GM23338 (cell line): Measurements from ENCODE around the gene CDH4. TPM values are rescaled to one million over a fixed set of nuclear protein-coding genes. Genes with fewer than 3 reads are reported as not detected.

ENCODE experiments used
- ATAC-seq: fragments of 200-7000 bp; cut with Tn5 transposase; 3 replicates; pipeline ENCODE4 v1.9.1; 2020
- DNase-seq: peaks from one replicate; pipeline ENCODE4 v3.0.0-alpha.2; 2015; ENCODE audit warnings: low spot score
- H2AFZ ChIP-seq: fragments of 200-600 bp; sonication (generic); 2 replicates; pipeline ENCODE4 v1.8.0; 2016; ENCODE audit warnings: antibody characterized with exemption, mild to moderate bottlenecking, moderate library complexity
- H3F3A ChIP-seq: fragments of 200-600 bp; sonication (generic); replicated peaks from 2 replicates; pipeline ENCODE4 v1.8.0; 2017; ENCODE audit warnings: antibody characterized with exemption, mixed run types, low read depth
- H3K27ac ChIP-seq: fragments of 200-600 bp; sonication (generic); 2 replicates; pipeline ENCODE4 v1.6.1; 2016; ENCODE audit warnings: low read depth
- H3K27me3 ChIP-seq: fragments of 200-600 bp; sonication (generic); 2 replicates; pipeline ENCODE4 v1.8.0; 2016; ENCODE audit warnings: mild to moderate bottlenecking, mixed run types, moderate library complexity; ENCODE audit not compliant: insufficient read depth
- H3K36me3 ChIP-seq: fragments of 200-600 bp; sonication (generic); 2 replicates; pipeline ENCODE4 v1.8.0; 2016; ENCODE audit warnings: mild to moderate bottlenecking; ENCODE audit not compliant: insufficient read depth
- H3K4me1 ChIP-seq: fragments of 200-600 bp; sonication (generic); 2 replicates; pipeline ENCODE4 v1.8.0; 2016; ENCODE audit warnings: mild to moderate bottlenecking, moderate library complexity; ENCODE audit not compliant: insufficient read depth
- H3K4me2 ChIP-seq: fragments of 200-600 bp; sonication (generic); 2 replicates; pipeline ENCODE4 v1.7.1; 2017; ENCODE audit warnings: mixed run types
- H3K4me3 ChIP-seq: fragments of 200-600 bp; sonication (generic); 2 replicates; pipeline ENCODE4 v1.6.1; 2016; ENCODE audit warnings: mixed run types
- H3K79me2 ChIP-seq: fragments of 200-600 bp; sonication (generic); replicated peaks from 2 replicates; pipeline ENCODE4 v1.8.0; 2017; ENCODE audit warnings: mild to moderate bottlenecking; ENCODE audit not compliant: insufficient read depth
- H3K9me2 ChIP-seq: fragments of 200-600 bp; sonication (generic); 2 replicates; pipeline ENCODE4 v1.8.0; 2017; ENCODE audit not compliant: insufficient read depth
- H4K20me1 ChIP-seq: fragments of 200-600 bp; sonication (generic); replicated peaks from 2 replicates; pipeline ENCODE4 v1.8.0; 2017; ENCODE audit warnings: mild to moderate bottlenecking; ENCODE audit not compliant: insufficient read depth
- H3K27ac Mint-ChIP-seq: 2 replicates; pipeline ENCODE4 v1.8.0; 2020; ENCODE audit warnings: inconsistent platforms, mild to moderate bottlenecking, moderate library complexity, mixed read lengths
- H3K27me3 Mint-ChIP-seq: 3 replicates; pipeline ENCODE4 v1.8.0; 2022; ENCODE audit warnings: low read depth, mild to moderate bottlenecking, moderate library complexity, mixed read lengths, inconsistent platforms; ENCODE audit not compliant: insufficient read depth, poor library complexity
- H3K36me3 Mint-ChIP-seq: 3 replicates; pipeline ENCODE4 v1.8.0; 2021; ENCODE audit warnings: low read depth, mild to moderate bottlenecking, inconsistent platforms, moderate library complexity, mixed read lengths
- H3K4me1 Mint-ChIP-seq: 3 replicates; pipeline ENCODE4 v1.8.0; 2020; ENCODE audit warnings: mild to moderate bottlenecking, inconsistent platforms, mixed read lengths
- H3K4me3 Mint-ChIP-seq: 3 replicates; pipeline ENCODE4 v1.8.0; 2021; ENCODE audit warnings: moderate library complexity, mild to moderate bottlenecking, inconsistent platforms, mixed read lengths
- H3K9me3 Mint-ChIP-seq: 3 replicates; pipeline ENCODE4 v1.8.0; 2020; ENCODE audit warnings: moderate library complexity, mild to moderate bottlenecking, inconsistent platforms, mixed read lengths
- CREB1 ChIP-seq: fragments of 250-450 bp; sonication (Bioruptor Pico); IDR thresholded peaks from 2 replicates; pipeline ENCODE4 v1.5.0; 2020; ENCODE audit warnings: low read depth, mild to moderate bottlenecking, moderate library complexity
- EZH2phosphoT487 ChIP-seq: fragments of 200-600 bp; sonication (generic); IDR thresholded peaks from one replicate; pipeline ENCODE4 v1.8.1; 2018; ENCODE audit warnings: antibody characterized with exemption; ENCODE audit not compliant: unreplicated experiment
- JUNB ChIP-seq: IDR thresholded peaks from one replicate; pipeline ENCODE4 v1.6.1; 2016; ENCODE audit warnings: antibody characterized with exemption; ENCODE audit not compliant: unreplicated experiment
- POLR2AphosphoS5 ChIP-seq: IDR thresholded peaks from 2 replicates; pipeline ENCODE4 v1.6.1; 2016; ENCODE audit warnings: antibody characterized with exemption, low read depth
- STAT1 ChIP-seq: IDR thresholded peaks from one replicate; pipeline ENCODE4 v1.6.1; 2016; ENCODE audit warnings: antibody characterized with exemption; ENCODE audit not compliant: unreplicated experiment
- ZNF114 ChIP-seq: fragments of 250-450 bp; sonication (Bioruptor Pico); IDR thresholded peaks from 2 replicates; pipeline ENCODE4 v1.5.0; 2020; ENCODE audit warnings: mild to moderate bottlenecking, moderate library complexity
- ZNF331 ChIP-seq: fragments of 250-450 bp; sonication (Bioruptor Pico); IDR thresholded peaks from 2 replicates; pipeline ENCODE4 v1.5.0; 2020; ENCODE audit warnings: low read depth, mild to moderate bottlenecking, moderate library complexity
- polyA plus RNA-seq: library from polyadenylated mRNA; unstranded; fragments of >200 nt; fragmentation: Nextera tagmentation; extraction: Ambion mirVana; gene quantifications from 2 replicates; pipeline ENCODE4 v1.2.1, GENCODE V29; 2016
- total RNA-seq: library from RNA; depleted of rRNA; stranded (reverse); fragments of >200 nt; shearing (Covaris generic); gene quantifications from 2 replicates; pipeline ENCODE4 v1.2.3, GENCODE V29; 2014
- TF ChIP-seq, protein P1 (sequence below): IDR thresholded peaks from one replicate; pipeline ENCODE4 v1.6.1; 2018; ENCODE audit warnings: antibody characterized with exemption; ENCODE audit not compliant: unreplicated experiment
- TF ChIP-seq, protein P2 (sequence below): IDR thresholded peaks from 2 replicates; pipeline ENCODE4 v1.6.1; 2016; ENCODE audit warnings: antibody characterized with exemption
- TF ChIP-seq, protein P3 (sequence below), 2 experiments: fragments of 200-600 bp in 1 of 2; sonication (generic) in 1 of 2; conservative IDR thresholded peaks; 2 replicates each; pipeline versions ENCODE4 v1.5.1 to v1.6.1; 2016 to 2017; ENCODE audit warnings: antibody characterized with exemption in 2 of 2, low read depth in 2 of 2, mild to moderate bottlenecking in 2 of 2, moderate library complexity in 1 of 2

CDH4 gene
- total and polyA plus RNA-seq, 2 experiments from 2014 or later = 1.2 to 4.2 TPM

DNA sequence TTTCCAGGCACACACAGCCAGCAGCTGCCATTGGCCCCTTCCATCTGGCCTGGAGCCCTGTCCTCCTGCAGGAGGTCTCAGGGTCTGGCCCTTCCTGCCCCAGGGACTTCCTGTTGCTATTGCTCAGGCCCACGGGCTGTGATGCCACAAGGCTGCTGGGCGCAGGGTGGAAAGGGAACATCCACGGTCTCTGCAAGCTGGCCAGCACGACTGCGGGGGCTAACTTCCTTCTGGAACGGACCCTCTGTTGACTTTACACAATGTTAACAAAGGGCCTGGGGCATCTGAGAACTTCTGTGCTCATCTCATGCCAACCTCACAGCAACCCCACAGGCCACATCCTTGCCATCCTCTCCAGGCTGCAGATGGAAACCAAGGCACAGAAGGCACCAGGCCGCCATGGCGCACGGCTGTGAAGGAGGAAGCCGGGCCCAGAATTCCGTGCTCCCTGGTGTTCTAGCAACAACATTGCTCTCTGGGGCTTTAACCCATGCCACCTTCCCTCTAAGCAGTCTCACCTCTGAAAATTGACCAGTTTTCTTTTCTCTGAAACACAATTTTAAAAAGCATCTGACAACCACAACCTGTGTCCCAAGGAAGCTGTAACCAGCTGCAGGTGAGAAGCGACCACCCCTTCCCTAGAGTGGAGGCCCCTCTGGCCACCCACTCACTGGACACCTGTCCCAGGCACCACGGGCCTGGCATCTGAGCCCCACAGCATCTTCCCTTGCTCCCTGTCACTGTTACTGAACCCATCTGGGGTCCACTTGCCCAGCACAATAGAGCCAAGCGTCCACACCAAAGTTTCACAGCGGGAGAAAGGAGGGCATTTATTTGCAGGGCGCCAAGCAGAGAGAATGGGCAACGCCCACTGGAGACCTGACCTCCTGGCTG is 261.3 kb downstream of the CDH4 start (continued):
- TF ChIP-seq, protein P1, sequence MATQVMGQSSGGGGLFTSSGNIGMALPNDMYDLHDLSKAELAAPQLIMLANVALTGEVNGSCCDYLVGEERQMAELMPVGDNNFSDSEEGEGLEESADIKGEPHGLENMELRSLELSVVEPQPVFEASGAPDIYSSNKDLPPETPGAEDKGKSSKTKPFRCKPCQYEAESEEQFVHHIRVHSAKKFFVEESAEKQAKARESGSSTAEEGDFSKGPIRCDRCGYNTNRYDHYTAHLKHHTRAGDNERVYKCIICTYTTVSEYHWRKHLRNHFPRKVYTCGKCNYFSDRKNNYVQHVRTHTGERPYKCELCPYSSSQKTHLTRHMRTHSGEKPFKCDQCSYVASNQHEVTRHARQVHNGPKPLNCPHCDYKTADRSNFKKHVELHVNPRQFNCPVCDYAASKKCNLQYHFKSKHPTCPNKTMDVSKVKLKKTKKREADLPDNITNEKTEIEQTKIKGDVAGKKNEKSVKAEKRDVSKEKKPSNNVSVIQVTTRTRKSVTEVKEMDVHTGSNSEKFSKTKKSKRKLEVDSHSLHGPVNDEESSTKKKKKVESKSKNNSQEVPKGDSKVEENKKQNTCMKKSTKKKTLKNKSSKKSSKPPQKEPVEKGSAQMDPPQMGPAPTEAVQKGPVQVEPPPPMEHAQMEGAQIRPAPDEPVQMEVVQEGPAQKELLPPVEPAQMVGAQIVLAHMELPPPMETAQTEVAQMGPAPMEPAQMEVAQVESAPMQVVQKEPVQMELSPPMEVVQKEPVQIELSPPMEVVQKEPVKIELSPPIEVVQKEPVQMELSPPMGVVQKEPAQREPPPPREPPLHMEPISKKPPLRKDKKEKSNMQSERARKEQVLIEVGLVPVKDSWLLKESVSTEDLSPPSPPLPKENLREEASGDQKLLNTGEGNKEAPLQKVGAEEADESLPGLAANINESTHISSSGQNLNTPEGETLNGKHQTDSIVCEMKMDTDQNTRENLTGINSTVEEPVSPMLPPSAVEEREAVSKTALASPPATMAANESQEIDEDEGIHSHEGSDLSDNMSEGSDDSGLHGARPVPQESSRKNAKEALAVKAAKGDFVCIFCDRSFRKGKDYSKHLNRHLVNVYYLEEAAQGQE = no peak
- no peak for TF ChIP-seq CREB1 (CRISPR knock-in tag)

DNA sequence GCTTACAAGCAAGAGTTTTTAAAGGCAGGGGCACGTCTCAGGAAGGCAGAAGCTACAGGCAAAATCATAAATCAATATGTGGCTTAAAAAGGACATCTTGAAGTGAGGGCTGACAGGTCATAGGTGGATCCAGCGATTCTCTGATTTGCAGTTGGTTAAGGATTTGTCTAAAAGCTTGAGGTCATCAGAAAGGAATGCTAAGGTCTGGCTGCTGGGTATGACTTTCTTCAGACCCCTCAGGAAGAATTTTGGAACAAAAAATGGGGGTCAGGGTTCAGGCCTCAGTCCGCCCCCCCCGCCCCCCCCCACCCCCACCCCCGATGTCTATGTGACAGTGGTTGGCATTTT is 261.9 kb downstream of the CDH4 start:
- Histone ChIP-seq H3K27ac (no peak overlapping the region), H4K20me1 (no peaks in the 10 kb centered on the region), H3K9me2 (peaks cover 9% of the 10 kb centered on the region), H3K4me2 (no peak overlapping the region), H3F3A (no peaks in the 10 kb centered on the region), H3K4me1 (peaks cover 15% of the 10 kb centered on the region), H3K36me3 (no peaks in the 10 kb centered on the region), H3K27me3 (no peaks in the 10 kb centered on the region), H3K79me2 (no peaks in the 10 kb centered on the region), H3K4me3 (no peak overlapping the region), H2AFZ (no peak overlapping the region)
- Mint-ChIP-seq H3K4me3 (no peak overlapping the region), H3K4me1 (peaks cover 43% of the 10 kb centered on the region), H3K27ac (no peak overlapping the region), H3K27me3 (peaks cover 14% of the 10 kb centered on the region), H3K9me3 (no peaks in the 10 kb centered on the region), H3K36me3 (no peaks in the 10 kb centered on the region; the same call in 2 of the 3 replicates)
- no peak for DNase-seq
- no peak for TF ChIP-seq CREB1 (CRISPR knock-in tag)
- no peak for TF ChIP-seq JUNB
- TF ChIP-seq, protein P1 = no peak
- TF ChIP-seq, protein P2, sequence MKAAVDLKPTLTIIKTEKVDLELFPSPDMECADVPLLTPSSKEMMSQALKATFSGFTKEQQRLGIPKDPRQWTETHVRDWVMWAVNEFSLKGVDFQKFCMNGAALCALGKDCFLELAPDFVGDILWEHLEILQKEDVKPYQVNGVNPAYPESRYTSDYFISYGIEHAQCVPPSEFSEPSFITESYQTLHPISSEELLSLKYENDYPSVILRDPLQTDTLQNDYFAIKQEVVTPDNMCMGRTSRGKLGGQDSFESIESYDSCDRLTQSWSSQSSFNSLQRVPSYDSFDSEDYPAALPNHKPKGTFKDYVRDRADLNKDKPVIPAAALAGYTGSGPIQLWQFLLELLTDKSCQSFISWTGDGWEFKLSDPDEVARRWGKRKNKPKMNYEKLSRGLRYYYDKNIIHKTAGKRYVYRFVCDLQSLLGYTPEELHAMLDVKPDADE = no peak
- TF ChIP-seq ZNF114 = no peak
- no peak for TF ChIP-seq EZH2phosphoT487
- no peak for TF ChIP-seq STAT1
- no peak for TF ChIP-seq POLR2AphosphoS5
- TF ChIP-seq, protein P3, sequence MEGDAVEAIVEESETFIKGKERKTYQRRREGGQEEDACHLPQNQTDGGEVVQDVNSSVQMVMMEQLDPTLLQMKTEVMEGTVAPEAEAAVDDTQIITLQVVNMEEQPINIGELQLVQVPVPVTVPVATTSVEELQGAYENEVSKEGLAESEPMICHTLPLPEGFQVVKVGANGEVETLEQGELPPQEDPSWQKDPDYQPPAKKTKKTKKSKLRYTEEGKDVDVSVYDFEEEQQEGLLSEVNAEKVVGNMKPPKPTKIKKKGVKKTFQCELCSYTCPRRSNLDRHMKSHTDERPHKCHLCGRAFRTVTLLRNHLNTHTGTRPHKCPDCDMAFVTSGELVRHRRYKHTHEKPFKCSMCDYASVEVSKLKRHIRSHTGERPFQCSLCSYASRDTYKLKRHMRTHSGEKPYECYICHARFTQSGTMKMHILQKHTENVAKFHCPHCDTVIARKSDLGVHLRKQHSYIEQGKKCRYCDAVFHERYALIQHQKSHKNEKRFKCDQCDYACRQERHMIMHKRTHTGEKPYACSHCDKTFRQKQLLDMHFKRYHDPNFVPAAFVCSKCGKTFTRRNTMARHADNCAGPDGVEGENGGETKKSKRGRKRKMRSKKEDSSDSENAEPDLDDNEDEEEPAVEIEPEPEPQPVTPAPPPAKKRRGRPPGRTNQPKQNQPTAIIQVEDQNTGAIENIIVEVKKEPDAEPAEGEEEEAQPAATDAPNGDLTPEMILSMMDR (conservative IDR thresholded peaks at IDR 0.05; ENCODE audit: low read depth in 2 of 2) = no peak
- no peak for TF ChIP-seq ZNF331 (CRISPR knock-in tag)
- no peak; the same call in 1 of the 3 replicates for ATAC-seq
